Fibroblast of peridontal ligament (primary cell): ENCODE results near the gene HBB.
"Not testable (repeated sequence)": the region's sequence is repeated elsewhere in the genome, so short reads cannot be mapped to it uniquely, and the experiment has no call there.

Source experiments
- DNase-seq: peaks from one replicate; pipeline ENCODE4 v3.0.0-alpha.2; 2010; ENCODE audit errors: extremely low read depth

HBB gene

GRCh38 chr11:5226732-5227310 lies at the start of gene HBB:
TSS of gene HBB (minus strand) at chr11:5227071. CDS start at chr11:5227021, 50 bp downstream.
- DNase-seq: no peak

GRCh38 chr11:5275369-5276110 lies 48.7 kb upstream of the HBB start:
- DNase-seq: no peak

- no peak for DNase-seq
These were observed 47.5 kb upstream of the HBB start for GRCh38 chr11:5274395-5274794.

- DNase-seq: no peak
These were observed 45.6 kb upstream of the HBB start for GRCh38 chr11:5272395-5273017.

- DNase-seq: no peak
These were observed 42.9 kb upstream of the HBB start, which contains the start of gene HBE1 for GRCh38 chr11:5269715-5270147. TSS of gene HBE1 (minus strand) at chr11:5269945. CDS start at chr11:5269890, 55 bp downstream.

- no peak for DNase-seq
These were observed 40.2 kb upstream of the HBB start for GRCh38 chr11:5267033-5267563.

GRCh38 chr11:5266609-5267008 lies 39.7 kb upstream of the HBB start:
- no peak for DNase-seq

- no peak for DNase-seq
These were observed 39.0 kb upstream of the HBB start for GRCh38 chr11:5265832-5266231.

GRCh38 chr11:5258543-5259262 lies 31.8 kb upstream of the HBB start:
- DNase-seq: no peak

GRCh38 chr11:5257296-5257695 lies 30.4 kb upstream of the HBB start:
- DNase-seq: no peak

- peak; percentile 64 for DNase-seq
These were observed 28.0 kb upstream of the HBB start, which contains the start of gene HBG2 for GRCh38 chr11:5254646-5255413. TSS of gene HBG2 (minus strand) at chr11:5254781. CDS start at chr11:5254728, 53 bp downstream.

- not testable (repeated sequence) for DNase-seq
These were observed 27.2 kb upstream of the HBB start for GRCh38 chr11:5254023-5254422.

- DNase-seq: not testable (repeated sequence)
These were observed 26.6 kb upstream of the HBB start for GRCh38 chr11:5253440-5253839.

GRCh38 chr11:5252919-5253265 lies 26.0 kb upstream of the HBB start:
- DNase-seq: no peak

GRCh38 chr11:5252192-5252918 lies 25.5 kb upstream of the HBB start:
- DNase-seq: no peak

GRCh38 chr11:5251746-5252145 lies 24.9 kb upstream of the HBB start:
- no peak for DNase-seq

GRCh38 chr11:5250543-5251204 lies 23.8 kb upstream of the HBB start:
- DNase-seq: no peak

GRCh38 chr11:5249807-5250396 lies 23.0 kb upstream of the HBB start, which contains the start of gene HBG1:
TSS of gene HBG1 (minus strand) at chr11:5249857. CDS start at chr11:5249804, 53 bp downstream.
- DNase-seq: peak; percentile 43

- not testable (repeated sequence) for DNase-seq
These were observed 21.6 kb upstream of the HBB start for GRCh38 chr11:5248498-5248897.
